ENCODE measurements around the gene NAALADL1.

DNA sequence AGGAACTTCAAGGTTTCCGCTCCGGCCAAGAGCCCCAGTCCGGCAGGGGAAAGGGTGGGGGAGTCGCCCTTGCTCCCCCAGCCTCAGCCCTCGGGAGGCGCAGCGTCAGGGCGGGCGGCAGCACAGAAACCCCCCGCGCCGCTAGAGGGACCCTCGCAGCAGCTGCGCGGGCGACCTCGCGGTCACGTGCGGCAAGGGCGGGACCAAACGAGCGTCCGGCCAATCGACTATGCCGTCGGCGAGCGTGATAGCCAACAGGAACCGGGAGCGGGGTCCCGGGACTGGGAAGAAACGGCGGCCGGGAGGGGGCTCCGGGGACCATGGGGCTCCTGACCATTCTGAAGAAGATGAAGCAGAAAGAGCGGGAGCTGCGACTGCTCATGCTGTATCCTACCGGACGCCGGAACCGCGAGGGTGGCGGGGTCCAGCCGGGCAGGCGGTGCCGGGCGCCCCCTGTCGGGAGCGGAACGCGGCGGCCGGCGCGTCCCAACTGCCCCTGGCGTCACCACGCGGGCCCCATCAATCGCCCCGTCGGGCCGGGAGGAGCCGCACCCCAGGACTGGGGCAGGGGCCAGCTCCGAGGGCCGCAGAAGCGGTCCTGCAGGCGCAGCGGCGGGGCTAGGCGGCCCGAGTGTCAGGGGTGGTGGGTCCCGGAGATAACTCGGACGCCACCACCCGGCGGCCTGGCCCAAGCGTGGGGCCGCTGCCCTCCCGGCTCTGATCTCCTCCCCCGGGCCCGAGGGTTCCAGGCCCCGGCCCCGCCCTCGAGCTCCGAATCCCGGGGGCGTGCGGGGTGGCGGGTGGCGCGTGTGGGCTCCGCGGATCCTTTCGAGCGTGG lies 44.2 kb downstream of the NAALADL1 start, which contains the start of gene ARL2:
- peak in 1 of 2 donors; percentile 54 for TF ChIP-seq POLR2A (IDR thresholded peaks at IDR 0.05)
- TF ChIP-seq, protein P1, sequence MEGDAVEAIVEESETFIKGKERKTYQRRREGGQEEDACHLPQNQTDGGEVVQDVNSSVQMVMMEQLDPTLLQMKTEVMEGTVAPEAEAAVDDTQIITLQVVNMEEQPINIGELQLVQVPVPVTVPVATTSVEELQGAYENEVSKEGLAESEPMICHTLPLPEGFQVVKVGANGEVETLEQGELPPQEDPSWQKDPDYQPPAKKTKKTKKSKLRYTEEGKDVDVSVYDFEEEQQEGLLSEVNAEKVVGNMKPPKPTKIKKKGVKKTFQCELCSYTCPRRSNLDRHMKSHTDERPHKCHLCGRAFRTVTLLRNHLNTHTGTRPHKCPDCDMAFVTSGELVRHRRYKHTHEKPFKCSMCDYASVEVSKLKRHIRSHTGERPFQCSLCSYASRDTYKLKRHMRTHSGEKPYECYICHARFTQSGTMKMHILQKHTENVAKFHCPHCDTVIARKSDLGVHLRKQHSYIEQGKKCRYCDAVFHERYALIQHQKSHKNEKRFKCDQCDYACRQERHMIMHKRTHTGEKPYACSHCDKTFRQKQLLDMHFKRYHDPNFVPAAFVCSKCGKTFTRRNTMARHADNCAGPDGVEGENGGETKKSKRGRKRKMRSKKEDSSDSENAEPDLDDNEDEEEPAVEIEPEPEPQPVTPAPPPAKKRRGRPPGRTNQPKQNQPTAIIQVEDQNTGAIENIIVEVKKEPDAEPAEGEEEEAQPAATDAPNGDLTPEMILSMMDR (IDR thresholded peaks at IDR 0.05): peak; percentile 36 to 90 (median 88)
